B cell (primary cell): ENCODE measurements around the gene CCDC78.

Experiments used
- CTCF ChIP-seq: fragments of 200-600 bp; IDR thresholded peaks from one replicate; pipeline ENCODE4 v1.8.0; 2022; ENCODE audit warnings: antibody characterized with exemption, mild to moderate bottlenecking
- EZH2 ChIP-seq: IDR thresholded peaks from 2 replicates; pipeline ENCODE4 v1.6.1; 2012; ENCODE audit warnings: borderline replicate concordance, low read depth, mild to moderate bottlenecking, moderate library complexity, low read length; ENCODE audit not compliant: insufficient read depth, poor library complexity, severe bottlenecking

- TF ChIP-seq EZH2: no peak
- no peak for TF ChIP-seq CTCF
Measured at GRCh38 chr16:704552-705380, 21.5 kb downstream of the CCDC78 start.
